HepG2 (cell line): Measurements from ENCODE around the gene THRSP. TPM values are rescaled to one million over a fixed set of nuclear protein-coding genes. Genes with fewer than 3 reads are reported as not detected.
A peak's percentile ranks its signal among the peaks of the same experiment; 100 is the strongest.

ENCODE experiments used
- BRCA1 ChIP-seq: sonication (generic); formaldehyde crosslinking; IDR thresholded peaks from 2 replicates; pipeline ENCODE4 v1.4.0; 2020; ENCODE audit warnings: missing genetic modification reagents
- ERF ChIP-seq: IDR thresholded peaks from 2 replicates; pipeline ENCODE4 v1.6.1; 2018; ENCODE audit warnings: missing biosample characterization, missing genetic modification reagents
- HDAC1 ChIP-seq: sonication (generic); formaldehyde crosslinking; IDR thresholded peaks from 2 replicates; pipeline ENCODE4 v1.5.1; 2020; ENCODE audit warnings: mild to moderate bottlenecking, missing genetic modification reagents
- HIC2 ChIP-seq: sonication (generic); formaldehyde crosslinking; IDR thresholded peaks from 2 replicates; pipeline ENCODE4 v1.9.0; 2022; ENCODE audit warnings: low read depth, missing genetic modification reagents
- HNRNPUL1 ChIP-seq: fragments of 200-400 bp; formaldehyde crosslinking; IDR thresholded peaks from 2 replicates; pipeline ENCODE4 v1.6.1; 2017; ENCODE audit warnings: low read depth, mild to moderate bottlenecking, low read length, moderate library complexity
- JUNB ChIP-seq: sonication (generic); formaldehyde crosslinking; IDR thresholded peaks from 2 replicates; pipeline ENCODE4 v1.8.0; 2022; ENCODE audit warnings: missing genetic modification reagents, mild to moderate bottlenecking, borderline replicate concordance
- KAT8 ChIP-seq: IDR thresholded peaks from 2 replicates; pipeline ENCODE4 v1.6.1; 2016; ENCODE audit warnings: missing genetic modification reagents, missing compliant biosample characterization
- MAF1 ChIP-seq: sonication (generic); formaldehyde crosslinking; IDR thresholded peaks from 2 replicates; pipeline ENCODE4 v1.5.0; 2020; ENCODE audit warnings: missing genetic modification reagents, borderline replicate concordance
- NRL ChIP-seq: sonication (generic); formaldehyde crosslinking; IDR thresholded peaks from 2 replicates; pipeline ENCODE4 v1.5.0; 2020; ENCODE audit warnings: missing genetic modification reagents, mild to moderate bottlenecking, moderate library complexity, borderline replicate concordance
- POGZ ChIP-seq: sonication (generic); formaldehyde crosslinking; IDR thresholded peaks from 2 replicates; pipeline ENCODE4 v1.4.0; 2020; ENCODE audit warnings: mild to moderate bottlenecking, missing genetic modification reagents
- SOX6 ChIP-seq, 2 experiments: fragments of 450-650 bp in 1 of 2; sonication (generic) in 1 of 2; formaldehyde crosslinking in 1 of 2; IDR thresholded peaks; 2 replicates each; pipeline versions ENCODE4 v1.4.0 to v1.6.1; 2017 to 2020; ENCODE audit warnings: antibody characterized with exemption in 1 of 2, mild to moderate bottlenecking in 1 of 2, missing genetic modification reagents in 1 of 2
- SPEN ChIP-seq: sonication (generic); formaldehyde crosslinking; IDR thresholded peaks from 2 replicates; pipeline ENCODE4 v1.5.1; 2020; ENCODE audit warnings: low read depth, mild to moderate bottlenecking, missing genetic modification reagents
- ZFX ChIP-seq: sonication (generic); formaldehyde crosslinking; IDR thresholded peaks from 2 replicates; pipeline ENCODE4 v1.4.0; 2020; ENCODE audit warnings: mild to moderate bottlenecking, low read depth, missing genetic modification reagents, moderate library complexity
- ZNF329 ChIP-seq: sonication (generic); formaldehyde crosslinking; IDR thresholded peaks from 2 replicates; pipeline ENCODE4 v1.9.0; 2021; ENCODE audit warnings: low read depth, mild to moderate bottlenecking, missing genetic modification reagents
- ZNF441 ChIP-seq: sonication (generic); formaldehyde crosslinking; IDR thresholded peaks from 2 replicates; pipeline ENCODE4 v1.7.0; 2021; ENCODE audit warnings: missing genetic modification reagents, borderline replicate concordance
- ZNF574 ChIP-seq: sonication (generic); formaldehyde crosslinking; IDR thresholded peaks from 2 replicates; pipeline ENCODE4 v1.4.0; 2020; ENCODE audit warnings: missing genetic modification reagents
- ZNF770 ChIP-seq: sonication (generic); formaldehyde crosslinking; IDR thresholded peaks from 2 replicates; pipeline ENCODE4 v1.5.0; 2020; ENCODE audit warnings: mild to moderate bottlenecking, missing genetic modification reagents
- polyA plus RNA-seq, 8 experiments: library from polyadenylated mRNA; depleted of rRNA in 3 of 8; stranded (reverse) in 7 of 8; unstranded in 1 of 8; fragments of >200 nt; fragmentation: Illumina TruSeq in 4 of 8; extraction: Trizol in 4 of 8; gene quantifications; 2 replicates each; pipeline versions ENCODE4 v1.2.1 to v1.2.3, GENCODE V29; 2011 to 2016; ENCODE audit warnings: low read depth in 4 of 8, missing spikeins in 1 of 8, mixed read lengths in 1 of 8; ENCODE audit not compliant: insufficient read depth in 1 of 8
- total RNA-seq, 5 experiments: library from RNA; depleted of rRNA; stranded (reverse); fragments of >200 nt; fragmentation: Illumina TruSeq; extraction: Trizol; gene quantifications; 2 replicates each; pipeline ENCODE4 v1.2.3, GENCODE V29; 2016; ENCODE audit warnings: low read depth in 1 of 5
- TF ChIP-seq, protein P1 (sequence below): sonication (generic); formaldehyde crosslinking; IDR thresholded peaks from 2 replicates; pipeline ENCODE4 v1.4.0; 2020; ENCODE audit warnings: mild to moderate bottlenecking, low read depth, missing genetic modification reagents
- TF ChIP-seq, protein P2 (sequence below): sonication (generic); formaldehyde crosslinking; IDR thresholded peaks from 2 replicates; pipeline ENCODE4 v1.8.1; 2023; ENCODE audit warnings: mild to moderate bottlenecking, moderate library complexity, missing genetic modification reagents

The THRSP gene
- total and polyA plus RNA-seq, 2 of the 13 experiments (the other 11 are each of a cell fraction or from before 2014, with no cell fraction given): 0.13 to 0.58 TPM

DNA sequence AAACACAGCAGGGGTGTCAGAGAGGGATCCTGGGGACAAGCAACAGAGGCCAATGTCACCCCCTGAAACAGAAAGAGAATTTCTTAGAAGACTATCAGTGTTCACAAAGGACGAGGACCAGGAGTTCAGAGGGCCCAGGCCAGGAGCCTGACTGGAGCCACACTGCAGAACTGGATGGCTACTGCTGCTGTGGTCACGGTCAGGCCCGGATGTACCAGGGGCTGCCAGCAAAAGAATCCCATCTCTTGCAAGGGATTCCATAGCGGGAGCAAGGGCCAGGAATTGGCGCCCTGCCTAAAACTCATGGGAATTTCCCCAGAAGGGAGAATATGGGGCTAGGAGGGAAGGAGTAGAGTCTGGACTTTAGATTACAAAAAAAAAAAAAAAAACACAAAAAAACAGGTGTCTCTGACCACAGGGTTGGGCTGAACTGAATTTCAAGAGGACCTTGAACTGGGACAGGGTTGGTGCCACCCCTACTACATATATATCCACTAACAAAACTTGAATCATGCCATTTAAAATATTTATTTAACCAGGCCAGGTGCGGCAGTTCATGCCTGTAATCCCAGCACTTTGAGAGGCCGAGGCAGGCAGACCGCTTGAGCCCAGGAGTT lies 24.9 kb upstream of the THRSP start (continued):
- TF ChIP-seq ZNF770 (CRISPR knock-in tag) (no peak), ERF (CRISPR knock-in tag) (no peak), HDAC1 (peak; percentile 43; the same call in 1 of the 2 replicates), KAT8 (CRISPR knock-in tag) (peak; percentile 66), SPEN (CRISPR knock-in tag) (0 out of 2 replicates have a peak, but pooled peaks have one; percentile 20), POGZ (CRISPR knock-in tag) (no peak), JUNB (CRISPR knock-in tag) (no peak), BRCA1 (CRISPR knock-in tag) (no peak), SOX6 (IDR thresholded peaks at IDR 0.05) (no peak), SOX6 (CRISPR knock-in tag; IDR thresholded peaks at IDR 0.05) (no peak; the same call in 1 of the 2 replicates), ZNF574 (CRISPR knock-in tag) (0 out of 2 replicates have a peak, but pooled peaks have one; percentile 22), NRL (peak; percentile 12; the same call in 1 of the 2 replicates), ZNF329 (no peak), HIC2 (CRISPR knock-in tag) (no peak), HNRNPUL1 (no peak), ZNF441 (CRISPR knock-in tag) (no peak), ZFX (CRISPR knock-in tag) (peak; percentile 49; the same call in 1 of the 2 replicates), MAF1 (CRISPR knock-in tag) (no peak)
- TF ChIP-seq, protein P1, sequence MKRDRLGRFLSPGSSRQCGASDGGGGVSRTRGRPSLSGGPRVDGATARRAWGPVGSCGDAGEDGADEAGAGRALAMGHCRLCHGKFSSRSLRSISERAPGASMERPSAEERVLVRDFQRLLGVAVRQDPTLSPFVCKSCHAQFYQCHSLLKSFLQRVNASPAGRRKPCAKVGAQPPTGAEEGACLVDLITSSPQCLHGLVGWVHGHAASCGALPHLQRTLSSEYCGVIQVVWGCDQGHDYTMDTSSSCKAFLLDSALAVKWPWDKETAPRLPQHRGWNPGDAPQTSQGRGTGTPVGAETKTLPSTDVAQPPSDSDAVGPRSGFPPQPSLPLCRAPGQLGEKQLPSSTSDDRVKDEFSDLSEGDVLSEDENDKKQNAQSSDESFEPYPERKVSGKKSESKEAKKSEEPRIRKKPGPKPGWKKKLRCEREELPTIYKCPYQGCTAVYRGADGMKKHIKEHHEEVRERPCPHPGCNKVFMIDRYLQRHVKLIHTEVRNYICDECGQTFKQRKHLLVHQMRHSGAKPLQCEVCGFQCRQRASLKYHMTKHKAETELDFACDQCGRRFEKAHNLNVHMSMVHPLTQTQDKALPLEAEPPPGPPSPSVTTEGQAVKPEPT (CRISPR knock-in tag): no peak
- TF ChIP-seq, protein P2, sequence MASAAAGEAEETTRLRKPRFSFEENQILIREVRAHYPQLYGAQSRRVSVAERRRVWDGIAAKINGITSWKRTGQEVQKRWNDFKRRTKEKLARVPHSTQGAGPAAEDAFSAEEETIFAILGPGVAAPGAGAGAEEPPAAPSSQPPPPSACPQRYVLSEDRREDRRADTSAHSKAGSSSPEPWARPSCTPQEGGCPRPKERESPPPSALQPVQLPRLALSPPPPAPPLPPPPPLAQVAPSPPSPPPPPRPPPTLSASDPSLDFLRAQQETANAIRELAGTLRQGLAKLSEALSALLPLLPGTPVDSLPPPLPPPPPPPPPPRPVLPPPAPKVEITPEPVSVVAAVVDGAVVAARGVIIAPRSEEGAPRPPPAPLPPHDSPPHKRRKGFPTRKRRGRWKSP (CRISPR knock-in tag): no peak
